ENCODE measurements around the gene ANKS1B.

DNA sequence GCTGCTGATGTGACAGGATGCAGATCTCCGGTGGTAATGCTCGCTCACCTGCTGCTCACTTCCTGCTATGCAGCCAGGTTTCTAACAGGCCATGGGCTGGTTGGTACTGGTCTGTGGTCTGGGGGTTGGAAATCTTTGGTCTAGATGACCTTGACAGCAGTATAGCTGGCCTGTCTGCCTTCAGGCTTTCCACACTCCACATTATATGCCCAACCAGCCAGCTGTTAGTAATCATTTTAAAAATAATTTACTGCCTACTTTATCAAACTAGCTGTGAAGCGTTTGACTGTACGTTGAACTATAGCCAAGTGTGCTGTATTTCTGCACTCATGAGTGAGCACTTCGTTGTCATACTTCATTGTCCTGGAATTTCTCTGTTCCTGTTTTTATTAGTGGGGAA lies 761.2 kb downstream of the ANKS1B start:
- TF ChIP-seq GATA3 (IDR thresholded peaks at IDR 0.05; ENCODE audit: low read depth, low read length) (no peak), GATA2 (IDR thresholded peaks at IDR 0.05; ENCODE audit: low read depth, low read length) (no peak)

Data from SH-SY5Y (cell line).